Measurements from ENCODE around the gene SDK1.

GRCh38 chr7:4186513-4186780, 885.4 kb downstream of the SDK1 start:
- TF ChIP-seq CTCF (IDR thresholded peaks at IDR 0.05) (no peak), POLR2A (IDR thresholded peaks at IDR 0.05) (no peak)

All from uterus (tissue), 2 donors.